IMR-90 (cell line): ENCODE measurements around the gene MYH13. TPM values are rescaled to one million over a fixed set of nuclear protein-coding genes. Genes with fewer than 3 reads are reported as not detected.

Source experiments
- ATAC-seq: fragments of 200-7000 bp; cut with Tn5 transposase; 2 replicates; pipeline ENCODE4 v1.9.1; 2020; ENCODE audit warnings: low read depth, mild to moderate bottlenecking, moderate library complexity
- BruUV-seq: library from RNA; stranded (reverse); fragments of 400-500 nt; replicated peaks from 2 replicates; lab custom pipeline; 2021; lab: Mats Ljungman, UMichigan
- CTCF ChIA-PET: fragments of 300-600 bp; formaldehyde crosslinking; extraction: SDS; loops from one replicate; lab custom pipeline; 2021; ENCODE audit warnings: antibody characterized with exemption; lab: Yijun Ruan, JAX
- POLR2A ChIA-PET: fragments of 300-600 bp; sonication (Branson Sonifier 250); formaldehyde crosslinking; loops from one replicate; lab custom pipeline; 2022; ENCODE audit warnings: antibody characterized with exemption; ENCODE audit not compliant: unreplicated experiment; lab: Charles Lee
- DNase-seq: peaks from one replicate; pipeline ENCODE4 v3.0.0; 2013
- H2AFZ ChIP-seq: replicated peaks from 2 replicates; pipeline ENCODE3; 2013; ENCODE audit warnings: low read length, mild to moderate bottlenecking; ENCODE audit not compliant: poor library complexity
- H2AK5ac ChIP-seq: 2 replicates; pipeline ENCODE4 v1.6.1; 2013; ENCODE audit warnings: low read depth, low read length, inconsistent platforms
- H2AK9ac ChIP-seq: replicated peaks from 2 replicates; pipeline ENCODE3; 2013; ENCODE audit warnings: mild to moderate bottlenecking, low read depth, low read length, moderate library complexity; ENCODE audit not compliant: poor library complexity
- H2BK120ac ChIP-seq: 2 replicates; pipeline ENCODE4 v1.6.1; 2013; ENCODE audit warnings: low read depth, low read length, inconsistent platforms
- H2BK15ac ChIP-seq: 3 replicates; pipeline ENCODE4 v1.6.1; 2013; ENCODE audit warnings: low read depth, low read length, inconsistent platforms
- H2BK20ac ChIP-seq: 2 replicates; pipeline ENCODE4 v1.6.1; 2013; ENCODE audit warnings: low read depth, mild to moderate bottlenecking, inconsistent platforms, low read length, moderate library complexity
- H2BK5ac ChIP-seq: 2 replicates; pipeline ENCODE4 v1.6.1; 2013; ENCODE audit warnings: mild to moderate bottlenecking, low read depth, low read length, inconsistent platforms; ENCODE audit not compliant: poor library complexity, severe bottlenecking
- H3K14ac ChIP-seq: replicated peaks from 2 replicates; pipeline ENCODE4 v1.6.1; 2013; ENCODE audit warnings: low read depth, low read length, inconsistent platforms
- H3K18ac ChIP-seq: 2 replicates; pipeline ENCODE4 v1.6.1; 2013; ENCODE audit warnings: low read depth, low read length, control low read depth
- H3K23ac ChIP-seq: 2 replicates; pipeline ENCODE4 v1.6.1; 2013; ENCODE audit warnings: low read depth, low read length, inconsistent platforms
- H3K27ac ChIP-seq: 2 replicates; pipeline ENCODE4 v1.5.1; 2013; ENCODE audit warnings: mild to moderate bottlenecking, control low read depth, low read length; ENCODE audit not compliant: insufficient read depth
- H3K27me3 ChIP-seq: 2 replicates; pipeline ENCODE4 v1.6.1; 2013; ENCODE audit warnings: low read length; ENCODE audit not compliant: control insufficient read depth, insufficient read depth
- H3K36me3 ChIP-seq: 2 replicates; pipeline ENCODE4 v1.6.1; 2013; ENCODE audit warnings: low read length, mixed read lengths; ENCODE audit not compliant: control insufficient read depth, insufficient read depth
- H3K4ac ChIP-seq: 2 replicates; pipeline ENCODE4 v1.6.1; 2013; ENCODE audit warnings: low read depth, low read length, inconsistent platforms
- H3K4me1 ChIP-seq: 2 replicates; pipeline ENCODE4 v1.6.1; 2013; ENCODE audit warnings: low read length, mixed read lengths; ENCODE audit not compliant: control insufficient read depth, insufficient read depth
- H3K4me2 ChIP-seq: 2 replicates; pipeline ENCODE4 v1.6.1; 2013; ENCODE audit warnings: low read depth, mild to moderate bottlenecking, control low read depth, low read length, moderate library complexity
- H3K4me3 ChIP-seq: 2 replicates; pipeline ENCODE4 v1.5.1; 2013; ENCODE audit warnings: low read depth, mild to moderate bottlenecking, control low read depth, low read length, moderate library complexity; ENCODE audit not compliant: insufficient read depth
- H3K56ac ChIP-seq: 2 replicates; pipeline ENCODE4 v1.6.1; 2013; ENCODE audit warnings: low read length, inconsistent platforms; ENCODE audit not compliant: insufficient read depth; ENCODE audit errors: extremely low read depth
- H3K79me1 ChIP-seq, 2 experiments: 2 replicates each; pipeline ENCODE4 v1.6.1; 2013; ENCODE audit warnings: low read length in 2 of 2, inconsistent platforms in 1 of 2, low read depth in 1 of 2
- H3K9ac ChIP-seq: 2 replicates; pipeline ENCODE4 v1.6.1; 2013; ENCODE audit warnings: low read depth, low read length, control low read depth
- H3K9me1 ChIP-seq: 2 replicates; pipeline ENCODE4 v1.6.1; 2013; ENCODE audit warnings: low read length, inconsistent platforms; ENCODE audit not compliant: insufficient read depth
- H3K9me3 ChIP-seq: 2 replicates; pipeline ENCODE4 v1.6.1; 2013; ENCODE audit warnings: low read length; ENCODE audit not compliant: control insufficient read depth, insufficient read depth
- H4K20me1 ChIP-seq: 2 replicates; pipeline ENCODE4 v1.6.1; 2013; ENCODE audit warnings: low read length, inconsistent platforms; ENCODE audit not compliant: insufficient read depth
- H4K5ac ChIP-seq: 2 replicates; pipeline ENCODE4 v1.6.1; 2013; ENCODE audit warnings: mild to moderate bottlenecking, low read depth, low read length, control low read depth
- H4K8ac ChIP-seq, 2 experiments: 2 replicates each; pipeline ENCODE4 v1.6.1; 2013; ENCODE audit warnings: low read depth in 2 of 2, low read length in 2 of 2, control low read depth in 1 of 2, inconsistent platforms in 1 of 2
- H4K91ac ChIP-seq: 2 replicates; pipeline ENCODE4 v1.6.1; 2013; ENCODE audit warnings: low read depth, low read length, inconsistent platforms; ENCODE audit not compliant: insufficient read depth
- FOS ChIP-seq: fragments of 150-350 bp; IDR thresholded peaks from 2 replicates; pipeline ENCODE4 v1.6.1; 2016; ENCODE audit warnings: low read depth, low read length
- MAFK ChIP-seq: IDR thresholded peaks from 2 replicates; pipeline ENCODE4 v1.6.1; 2012; ENCODE audit warnings: low read depth, low read length, improper control_type of control experiment
- RAD21 ChIP-seq: IDR thresholded peaks from 2 replicates; pipeline ENCODE4 v1.6.1; 2012; ENCODE audit warnings: low read length, improper control_type of control experiment
- whole genome bisulfite sequencing, 2 experiments: methylation state at CpG; one replicate each; pipeline versions ENCODE4 v1.1.5 to v1.1.7; 2013; ENCODE audit warnings: missing lambda C conversion rate in 2 of 2; ENCODE audit not compliant: insufficient read length in 1 of 2; ENCODE audit errors: extremely low coverage in 2 of 2; 5-methylcytosine and 5-hydroxymethylcytosine counted together
- dilution Hi-C: fragments of 300-500 bp; cut with HindIII; formaldehyde crosslinking; loops from one replicate; pipeline ENCODE4 v1.14.3; 2018; ENCODE audit warnings: low sequenced_read_pairs; ENCODE audit not compliant: unreplicated experiment
- in situ Hi-C: fragments of 300-500 bp; cut with MboI; formaldehyde crosslinking; loops from 3 replicates; pipeline ENCODE4 v1.14.3; 2019; ENCODE audit warnings: low sequenced_read_pairs, inconsistent platforms, mixed read lengths
- intact Hi-C: fragments of 100-400 bp; cut with micrococcal nuclease; formaldehyde crosslinking; loops from 2 replicates; pipeline ENCODE4 v1.10.0; 2022
- polyA plus RNA-seq, 3 experiments: library from polyadenylated mRNA; depleted of rRNA; stranded (reverse); fragments of >200 nt; gene quantifications; 2 replicates each; pipeline ENCODE4 v1.2.3, GENCODE V29; 2012; ENCODE audit warnings: low replicate concordance in 1 of 3
- total RNA-seq: library from RNA; depleted of rRNA; stranded (reverse); fragments of >200 nt; gene quantifications from 2 replicates; pipeline ENCODE4 v1.2.3, GENCODE V29; 2012

Gene MYH13
- total and polyA plus RNA-seq, 2 of the 4 experiments (the other 2 are of a cell fraction), result not detected

DNA sequence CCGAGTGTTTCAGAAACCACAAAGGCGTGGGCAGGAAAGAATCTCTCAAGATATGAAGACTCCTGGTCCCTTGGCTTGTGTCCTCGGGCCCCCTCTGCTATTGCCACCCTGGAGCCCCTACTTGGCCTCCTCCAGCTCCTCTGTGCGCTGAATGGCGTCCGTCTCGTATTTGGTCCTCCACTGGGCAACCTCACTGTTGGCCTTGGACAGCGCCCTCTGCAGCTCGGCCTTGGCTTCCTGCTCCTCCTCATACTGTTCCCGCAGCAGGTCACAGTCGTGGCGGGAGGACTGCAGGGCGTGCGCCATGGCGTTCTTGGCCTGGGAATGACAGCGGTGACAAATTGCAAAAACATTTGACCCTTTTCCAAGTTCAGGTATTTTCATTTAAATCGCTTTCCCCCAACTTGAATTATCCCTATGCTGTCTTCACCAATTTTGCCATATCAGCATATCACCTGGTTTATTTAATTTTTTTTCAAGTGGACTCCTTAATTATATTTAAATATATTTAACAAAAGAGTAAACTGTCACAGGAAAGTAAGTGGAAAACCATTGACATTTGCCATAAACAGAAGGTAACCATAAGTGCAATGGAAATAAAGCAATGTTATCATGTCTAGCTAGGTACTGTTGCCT, 59.7 kb downstream of the MYH13 start:
- no peak overlapping the region for H3K27ac ChIP-seq
- no peaks in the 10 kb centered on the region for H3K9me1 ChIP-seq
- no peak overlapping the region for H3K4me2 ChIP-seq
- intact Hi-C loops (loop anchor here (5.0 kb wide), 1 partner anchor 346 kb away; no protein-coding TSS in a partner anchor), in situ Hi-C loops (no loop called here), dilution Hi-C loops (no loop called here)
- H2AFZ ChIP-seq, result no peak overlapping the region
- H2BK20ac ChIP-seq, result no peak overlapping the region
- H4K20me1 ChIP-seq, result no peaks in the 10 kb centered on the region
- WGBS, 2 experiments, result 89% methylated on average over 12 of the region's 17 CpGs; no CpG with 5 or more reads in 1 of the 2 experiments
- H3K9me3 ChIP-seq, result no peaks in the 10 kb centered on the region
- no peak overlapping the region for H4K5ac ChIP-seq
- no peak overlapping the region for H2BK15ac ChIP-seq
- no peak overlapping the region for H2BK120ac ChIP-seq
- no peaks in the 10 kb centered on the region for H3K36me3 ChIP-seq
- H4K91ac ChIP-seq, result no peak overlapping the region
- no peak overlapping the region for H4K8ac ChIP-seq
- no peak overlapping the region for H3K18ac ChIP-seq
- BruUV-seq, result no TSS peak
- POLR2A ChIA-PET, result no interaction called here
- H3K4me1 ChIP-seq, result peaks cover 2% of the 10 kb centered on the region; the same call in 1 of the 2 replicates
- no peak for DNase-seq
- H3K4me3 ChIP-seq, result no peak overlapping the region
- ATAC-seq, result no peak
- peaks cover 1% of the 10 kb centered on the region; the same call in 1 of the 2 replicates for H3K27me3 ChIP-seq
- H2AK9ac ChIP-seq, result no peak overlapping the region
- H2BK5ac ChIP-seq, result no peak overlapping the region
- H3K4ac ChIP-seq, result no peak overlapping the region
- no peak overlapping the region for H3K14ac ChIP-seq
- H3K9ac ChIP-seq, result no peak overlapping the region
- no peak overlapping the region for H3K56ac ChIP-seq
- no peak for TF ChIP-seq FOS
- no peak for TF ChIP-seq RAD21
- peak; percentile 82 for TF ChIP-seq MAFK
- CTCF ChIA-PET, result no interaction called here
- no peak overlapping the region for H2AK5ac ChIP-seq
- H3K23ac ChIP-seq, result no peak overlapping the region
- no peaks in the 10 kb centered on the region for H3K79me1 ChIP-seq
